ENCODE results near the gene UTP11.

UTP11 gene

GRCh38 chr1:38045401-38046332 lies 33.1 kb downstream of the UTP11 start:
- H2AFZ ChIP-seq (ENCODE audit: low read length) = peak overlapping the region; percentile 15
- DNase-seq (ENCODE audit: low spot score) = no peak
- peak overlapping the region; percentile 15 for H2AK5ac ChIP-seq (ENCODE audit: low read depth, low read length)
- H3K4me2 ChIP-seq (ENCODE audit: insufficient read depth, low read length, poor library complexity, severe bottlenecking) = peak overlapping the region; percentile 81
- peak overlapping the region; percentile 76 for H3K23ac ChIP-seq (ENCODE audit: low read depth, low read length, poor library complexity)
- peak overlapping the region; percentile 95 for H3K9ac ChIP-seq (ENCODE audit: low read depth, low read length, poor library complexity)
- H3K14ac ChIP-seq (ENCODE audit: low read length) = peak overlapping the region; percentile 100
- WGBS, 2 donors (ENCODE audit: extremely low coverage in 2 of 2, insufficient read length in 2 of 2, insufficient replicate concordance in 1 of 2) = no CpG with 5 or more reads among the region's 115 CpGs
- no peaks in the 10 kb centered on the region for H3K27me3 ChIP-seq (ENCODE audit: control insufficient read depth in 3 of 3, insufficient read depth in 3 of 3, low read depth in 1 of 3, low read length in 3 of 3)
- H3K4ac ChIP-seq (ENCODE audit: low read length) = no peak overlapping the region
- no peak overlapping the region for H2BK120ac ChIP-seq (ENCODE audit: low read depth, low read length)
- no peak overlapping the region for H2BK15ac ChIP-seq (ENCODE audit: low read length)
- H3K4me3 ChIP-seq (ENCODE audit: low read length in 2 of 2) = peak overlapping the region; percentile 72 to 87
- H4K91ac ChIP-seq (ENCODE audit: low read depth, low read length, poor library complexity) = peak overlapping the region; percentile 16
- H3K9me3 ChIP-seq (replicated peaks in 1 of 2; ENCODE audit: control insufficient read depth in 2 of 2, insufficient read depth in 1 of 2, low read depth in 1 of 2, low read length in 2 of 2) = no peaks in the 10 kb centered on the region
- H2BK5ac ChIP-seq (ENCODE audit: low read length) = peak overlapping the region; percentile 79
- H3K18ac ChIP-seq (ENCODE audit: low read length) = peak overlapping the region; percentile 98
- H3K27ac ChIP-seq (replicated peaks; ENCODE audit: low read length) = peak overlapping the region; percentile 55
- no peak overlapping the region for H2BK12ac ChIP-seq (ENCODE audit: low read length)
- H3K36me3 ChIP-seq (replicated peaks in 1 of 2; ENCODE audit: control insufficient read depth in 2 of 2, insufficient read depth in 2 of 2, low read length in 2 of 2) = peaks cover 10 to 48% of the 10 kb centered on the region in 2 donors
- peaks cover 40 to 45% of the 10 kb centered on the region in 2 donors for H3K4me1 ChIP-seq (ENCODE audit: control insufficient read depth in 2 of 2, insufficient read depth in 1 of 2, low read depth in 1 of 2, low read length in 2 of 2)
- peaks cover 8% of the 10 kb centered on the region for H3K79me1 ChIP-seq (ENCODE audit: low read depth, low read length)
- no peak overlapping the region for H4K8ac ChIP-seq (ENCODE audit: low read depth, low read length)

DNA sequence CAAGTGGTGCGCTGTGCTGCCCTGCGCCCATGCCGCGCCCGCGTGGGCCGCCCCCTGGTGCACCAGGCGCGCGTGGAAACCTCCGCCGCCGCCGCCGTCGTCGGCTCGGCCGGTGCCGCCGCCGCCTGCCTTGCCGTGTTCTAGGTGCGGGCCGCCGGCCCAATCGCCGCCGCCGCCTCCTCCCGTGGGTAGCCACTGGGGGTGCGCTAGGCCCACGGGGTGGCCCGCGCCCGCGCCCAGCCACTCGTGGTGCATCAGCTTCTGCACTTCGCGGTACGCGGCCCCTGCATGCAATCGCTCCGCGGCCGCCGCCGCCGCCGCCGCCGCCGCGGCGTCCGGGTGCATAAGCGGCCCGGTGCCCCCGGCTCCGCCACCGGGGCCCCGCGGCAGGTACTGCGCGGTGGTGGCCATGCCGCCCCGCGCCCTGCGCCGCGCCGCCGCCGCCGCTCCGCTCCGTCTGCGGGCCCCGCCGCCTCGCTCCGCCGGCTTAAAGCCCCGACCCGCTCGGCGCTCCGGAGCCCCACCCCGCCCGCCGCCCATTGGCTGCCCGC lies 33.9 kb downstream of the UTP11 start, which contains the start of gene POU3F1:
Gene POU3F1, minus strand, starts transcription at position 461 of the 551 bp plus-strand sequence. Its CDS starts 50 bp downstream, at position 411.
- H3K27ac ChIP-seq (replicated peaks; ENCODE audit: low read length) = peak within 1 kb of the TSS; percentile 55
- no peaks in the 10 kb centered on the region for H3K27me3 ChIP-seq (ENCODE audit: control insufficient read depth in 3 of 3, insufficient read depth in 3 of 3, low read depth in 1 of 3, low read length in 3 of 3)
- peak within 1 kb of the TSS; percentile 95 for H3K9ac ChIP-seq (ENCODE audit: low read depth, low read length, poor library complexity)
- peak within 1 kb of the TSS; percentile 100 for H3K14ac ChIP-seq (ENCODE audit: low read length)
- H2BK5ac ChIP-seq (ENCODE audit: low read length) = peak within 1 kb of the TSS; percentile 79
- peak within 1 kb of the TSS; percentile 87 to 94 for H3K4me3 ChIP-seq (ENCODE audit: low read length in 2 of 2)
- no peak within 1 kb of the TSS for H4K8ac ChIP-seq (ENCODE audit: low read depth, low read length)
- H3K4me1 ChIP-seq (ENCODE audit: control insufficient read depth in 2 of 2, insufficient read depth in 1 of 2, low read depth in 1 of 2, low read length in 2 of 2) = peaks cover 42 to 46% of the 10 kb centered on the region in 2 donors
- no peaks in the 10 kb centered on the region for H3K9me3 ChIP-seq (replicated peaks in 1 of 2; ENCODE audit: control insufficient read depth in 2 of 2, insufficient read depth in 1 of 2, low read depth in 1 of 2, low read length in 2 of 2)
- H2BK12ac ChIP-seq (ENCODE audit: low read length) = peak within 1 kb of the TSS; percentile 14
- H3K23ac ChIP-seq (ENCODE audit: low read depth, low read length, poor library complexity) = peak within 1 kb of the TSS; percentile 76
- H3K4ac ChIP-seq (ENCODE audit: low read length) = no peak within 1 kb of the TSS
- H3K36me3 ChIP-seq (replicated peaks in 1 of 2; ENCODE audit: control insufficient read depth in 2 of 2, insufficient read depth in 2 of 2, low read length in 2 of 2) = peaks cover 8 to 41% of the 10 kb centered on the region in 2 donors
- H2AFZ ChIP-seq (ENCODE audit: low read length) = peak within 1 kb of the TSS; percentile 91
- WGBS, 2 donors (ENCODE audit: extremely low coverage in 2 of 2, insufficient read length in 2 of 2, insufficient replicate concordance in 1 of 2) = no CpG with 5 or more reads among the region's 92 CpGs
- peaks cover 6% of the 10 kb centered on the region for H3K79me1 ChIP-seq (ENCODE audit: low read depth, low read length)
- peak within 1 kb of the TSS; percentile 98 for H3K18ac ChIP-seq (ENCODE audit: low read length)
- peak within 1 kb of the TSS; percentile 29 for H2AK5ac ChIP-seq (ENCODE audit: low read depth, low read length)
- peak within 1 kb of the TSS; percentile 90 for H2BK15ac ChIP-seq (ENCODE audit: low read length)
- DNase-seq (ENCODE audit: low spot score) = no peak
- H3K4me2 ChIP-seq (ENCODE audit: insufficient read depth, low read length, poor library complexity, severe bottlenecking) = peak within 1 kb of the TSS; percentile 96
- no peak within 1 kb of the TSS for H2BK120ac ChIP-seq (ENCODE audit: low read depth, low read length)
- no peak within 1 kb of the TSS for H4K91ac ChIP-seq (ENCODE audit: low read depth, low read length, poor library complexity)

DNA sequence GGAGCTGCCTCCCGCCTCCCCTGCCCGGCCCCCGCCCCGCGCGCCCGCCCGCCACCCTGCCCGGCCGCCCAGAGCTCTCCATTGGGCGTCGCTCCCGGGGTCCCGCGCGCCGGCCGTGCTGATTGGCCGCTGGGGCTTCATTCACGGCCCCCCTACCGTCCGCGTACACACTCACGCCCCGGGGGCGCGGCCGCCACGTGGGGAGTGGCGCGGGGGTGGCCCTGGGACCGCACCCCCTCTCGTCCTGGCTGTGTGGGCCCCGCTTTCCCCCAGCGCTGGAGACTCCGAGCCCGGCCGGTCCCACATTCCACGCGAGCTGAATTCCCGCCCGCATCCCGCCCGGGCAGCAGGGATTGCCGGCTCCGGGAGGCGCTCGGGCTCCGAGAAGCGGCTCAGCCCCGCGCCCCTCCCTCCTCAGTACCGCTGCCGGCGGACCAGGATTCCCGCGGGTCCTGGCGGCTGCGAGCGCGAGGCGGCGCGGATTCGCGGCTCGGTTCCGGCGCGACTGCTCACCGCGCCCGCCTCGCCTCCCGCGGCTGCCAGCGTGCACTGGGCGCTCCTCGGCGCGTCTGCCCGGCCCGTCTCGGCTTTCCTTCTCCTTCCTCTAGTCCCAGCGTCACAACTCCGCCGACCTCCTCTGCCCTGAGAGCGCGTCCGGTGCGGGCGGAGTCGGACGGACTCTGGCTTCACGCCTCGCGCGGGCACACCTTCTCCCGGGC lies 34.5 kb downstream of the UTP11 start:
- Histone ChIP-seq H2BK120ac (ENCODE audit: low read depth, low read length) (no peak overlapping the region), H3K4ac (ENCODE audit: low read length) (no peak overlapping the region), H2BK12ac (ENCODE audit: low read length) (peak overlapping the region; percentile 14), H3K18ac (ENCODE audit: low read length) (peak overlapping the region; percentile 97), H2BK15ac (ENCODE audit: low read length) (peak overlapping the region; percentile 90), H3K4me3 (ENCODE audit: low read length in 2 of 2) (peak overlapping the region; percentile 85 to 94), H3K9me3 (replicated peaks in 1 of 2; ENCODE audit: control insufficient read depth in 2 of 2, insufficient read depth in 1 of 2, low read depth in 1 of 2, low read length in 2 of 2) (no peaks in the 10 kb centered on the region), H3K79me1 (ENCODE audit: low read depth, low read length) (peaks cover 6% of the 10 kb centered on the region), H2BK5ac (ENCODE audit: low read length) (peak overlapping the region; percentile 30), H2AFZ (ENCODE audit: low read length) (peak overlapping the region; percentile 91), H3K14ac (ENCODE audit: low read length) (no peak overlapping the region), H3K36me3 (replicated peaks in 1 of 2; ENCODE audit: control insufficient read depth in 2 of 2, insufficient read depth in 2 of 2, low read length in 2 of 2) (peaks cover 8 to 34% of the 10 kb centered on the region in 2 donors), H3K23ac (ENCODE audit: low read depth, low read length, poor library complexity) (peak overlapping the region; percentile 74), H3K4me1 (ENCODE audit: control insufficient read depth in 2 of 2, insufficient read depth in 1 of 2, low read depth in 1 of 2, low read length in 2 of 2) (peaks cover 44 to 49% of the 10 kb centered on the region in 2 donors), H2AK5ac (ENCODE audit: low read depth, low read length) (peak overlapping the region; percentile 29), H3K27ac (replicated peaks; ENCODE audit: low read length) (no peak overlapping the region), H3K4me2 (ENCODE audit: insufficient read depth, low read length, poor library complexity, severe bottlenecking) (peak overlapping the region; percentile 96), H3K27me3 (ENCODE audit: control insufficient read depth in 3 of 3, insufficient read depth in 3 of 3, low read depth in 1 of 3, low read length in 3 of 3) (no peaks in the 10 kb centered on the region), H4K8ac (ENCODE audit: low read depth, low read length) (no peak overlapping the region), H3K9ac (ENCODE audit: low read depth, low read length, poor library complexity) (peak overlapping the region; percentile 85), H4K91ac (ENCODE audit: low read depth, low read length, poor library complexity) (no peak overlapping the region)
- DNase-seq (ENCODE audit: low spot score) = peak; percentile 91
- no CpG with 5 or more reads among the region's 99 CpGs for WGBS, 2 donors (ENCODE audit: extremely low coverage in 2 of 2, insufficient read length in 2 of 2, insufficient replicate concordance in 1 of 2)

Data from neuronal stem cell (in vitro differentiated cells).